CD4-positive, alpha-beta memory T cell (primary cell): ENCODE measurements around the gene IFITM10. TPM values are rescaled to one million over a fixed set of nuclear protein-coding genes. Genes with fewer than 3 reads are reported as not detected.

ENCODE experiments used
- CTCF ChIA-PET: fragments of 350-600 bp; sonication (Branson Sonifier 250); formaldehyde crosslinking; loops from one replicate; lab custom pipeline; 2021; ENCODE audit warnings: inconsistent platforms; ENCODE audit not compliant: partially characterized antibody; lab: Charles Lee
- POLR2A ChIA-PET: fragments of 350-600 bp; sonication (Branson Sonifier 250); formaldehyde crosslinking; loops from one replicate; lab custom pipeline; 2021; ENCODE audit not compliant: partially characterized antibody; lab: Charles Lee
- DNase-seq, 5 donors: peaks; one replicate each; pipeline versions ENCODE4 v3.0.0 to v3.0.0-alpha.2; 2020 to 2022; ENCODE audit warnings: mixed read lengths in 1 of 5
- H3K27ac ChIP-seq: one replicate; pipeline ENCODE4 v1.7.0; 2013; ENCODE audit warnings: low read depth, low read length
- H3K27me3 ChIP-seq: 2 replicates; pipeline ENCODE4 v1.7.0; 2013; ENCODE audit warnings: mild to moderate bottlenecking, low read length, moderate library complexity; ENCODE audit not compliant: insufficient read depth
- H3K36me3 ChIP-seq: 2 replicates; pipeline ENCODE4 v1.7.0; 2013; ENCODE audit warnings: mild to moderate bottlenecking, low read length, moderate library complexity; ENCODE audit not compliant: insufficient read depth
- H3K4me1 ChIP-seq: 2 replicates; pipeline ENCODE4 v1.7.0; 2013; ENCODE audit warnings: mild to moderate bottlenecking, low read length, moderate library complexity; ENCODE audit not compliant: insufficient read depth
- H3K4me3 ChIP-seq, 2 donors: one replicate each; pipeline ENCODE4 v1.7.0; 2013; ENCODE audit warnings: low read length in 2 of 2, mild to moderate bottlenecking in 1 of 2
- H3K9me3 ChIP-seq, 2 donors: one replicate each; pipeline ENCODE4 v1.7.0; 2013; ENCODE audit warnings: low read length in 2 of 2, control low read depth in 1 of 2; ENCODE audit not compliant: control insufficient read depth in 1 of 2
- H3K27ac Mint-ChIP-seq, 7 donors: one replicate each; pipeline ENCODE4 v1.8.0; 2020 to 2021; ENCODE audit warnings: mixed read lengths in 7 of 7, mild to moderate bottlenecking in 6 of 7, inconsistent platforms in 3 of 7, moderate library complexity in 3 of 7
- H3K27me3 Mint-ChIP-seq, 2 donors: one replicate each; pipeline ENCODE4 v1.8.0; 2020 to 2021; ENCODE audit warnings: mixed read lengths in 2 of 2
- H3K36me3 Mint-ChIP-seq, 2 donors: one replicate each; pipeline ENCODE4 v1.8.0; 2020 to 2021; ENCODE audit warnings: mixed read lengths in 2 of 2, inconsistent platforms in 1 of 2, mild to moderate bottlenecking in 1 of 2
- H3K4me1 Mint-ChIP-seq, 4 donors: one replicate each; pipeline ENCODE4 v1.8.0; 2020 to 2021; ENCODE audit warnings: mixed read lengths in 4 of 4, mild to moderate bottlenecking in 1 of 4
- H3K4me3 Mint-ChIP-seq, 8 donors: one replicate each; pipeline ENCODE4 v1.8.0; 2020 to 2021; ENCODE audit warnings: mixed read lengths in 8 of 8, mild to moderate bottlenecking in 7 of 8, moderate library complexity in 6 of 8, inconsistent platforms in 3 of 8
- H3K9me3 Mint-ChIP-seq, 8 donors: one replicate each; pipeline ENCODE4 v1.8.0; 2020 to 2021; ENCODE audit warnings: mixed read lengths in 8 of 8, mild to moderate bottlenecking in 5 of 8, inconsistent platforms in 3 of 8, moderate library complexity in 1 of 8
- intact Hi-C: fragments of 100-400 bp; cut with micrococcal nuclease; formaldehyde crosslinking; loops from one replicate; pipeline ENCODE4 v1.15.1; 2023
- polyA plus RNA-seq, 2 donors: library from polyadenylated mRNA; unstranded; fragments of 300-500 nt; fragmentation: Illumina TruSeq; gene quantifications; one replicate each; pipeline ENCODE4 v1.2.3, GENCODE V29; 2021
- total RNA-seq, 2 experiments: library from RNA; stranded (reverse); gene quantifications; one replicate each; pipeline ENCODE4 v1.2.3, GENCODE V29; 2021

Gene IFITM10
- total and polyA plus RNA-seq, 4 experiments from 2014 or later, result 1.6 to 1.8 TPM; not detected in 2

DNA sequence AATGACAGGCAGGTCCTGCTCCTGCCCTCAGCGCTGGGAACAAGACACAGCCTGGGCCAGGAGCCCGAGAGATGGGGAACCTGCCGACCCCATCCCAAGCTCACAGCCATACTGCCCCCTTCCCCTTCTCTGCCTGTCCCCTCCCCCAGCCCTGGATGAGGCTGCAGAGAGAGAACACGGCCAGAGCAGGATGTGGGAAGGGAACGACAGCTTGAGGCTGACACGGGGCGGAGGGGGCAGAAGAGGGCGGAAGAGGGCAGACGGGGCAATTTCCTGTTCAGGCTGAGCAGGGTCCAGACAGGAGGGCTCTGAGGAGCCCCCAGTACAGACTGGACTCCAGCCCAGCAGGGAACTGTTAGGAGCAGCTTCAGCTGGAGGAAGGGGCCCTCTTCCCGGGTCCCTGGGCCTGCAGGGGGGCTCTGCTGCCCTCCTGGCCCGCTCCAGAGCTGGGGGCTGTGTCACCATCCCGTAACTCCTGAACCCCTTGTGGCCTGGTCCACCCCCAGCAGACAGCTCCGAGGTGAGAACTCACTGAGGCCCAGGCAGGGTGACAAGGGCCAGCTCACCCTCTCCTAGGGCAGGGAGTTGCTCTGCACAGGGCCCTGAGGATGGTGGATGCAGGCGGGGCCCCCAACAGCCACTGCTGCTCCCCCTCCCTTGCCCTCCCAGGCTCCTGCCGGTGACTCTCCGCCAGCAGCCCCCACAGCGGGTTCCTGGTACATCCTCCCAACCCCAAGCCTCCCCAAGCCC lies 7.6 kb upstream of the IFITM10 start:
- intact Hi-C loops, result no loop called here
- Mint-ChIP-seq H3K27me3 (no peaks in the 10 kb centered on the region), H3K4me1 (peaks cover 20 to 79% (median 54%) of the 10 kb centered on the region in 4 donors), H3K4me3 (peak overlapping the region; percentile 66 to 82 (median 76)), H3K9me3 (no peaks in the 10 kb centered on the region), H3K36me3 (peaks cover 8 to 27% of the 10 kb centered on the region in 2 donors), H3K27ac (peak overlapping the region; percentile 61 to 93 (median 83))
- POLR2A ChIA-PET, result interaction anchor here (0.7 to 1.3 kb wide), 9 partner anchors 11 to 131 kb away, joined by 3 to 8 read pairs (median 4); partner anchors contain the start of gene LSP1
- CTCF ChIA-PET, result interaction anchor here (1.8 to 3.3 kb wide), 3 partner anchors 14 to 74 kb away, joined by 8 to 12 read pairs (median 10); no protein-coding TSS in a partner anchor
- Histone ChIP-seq H3K4me3 (peak overlapping the region in 1 of 2 donors; percentile 38), H3K36me3 (peaks cover 8% of the 10 kb centered on the region), H3K27me3 (no peaks in the 10 kb centered on the region), H3K4me1 (peaks cover 82% of the 10 kb centered on the region), H3K9me3 (no peaks in the 10 kb centered on the region), H3K27ac (peak overlapping the region; percentile 44)
- peak in 4 of 5 donors; percentile 39 to 44 (median 42) for DNase-seq

DNA sequence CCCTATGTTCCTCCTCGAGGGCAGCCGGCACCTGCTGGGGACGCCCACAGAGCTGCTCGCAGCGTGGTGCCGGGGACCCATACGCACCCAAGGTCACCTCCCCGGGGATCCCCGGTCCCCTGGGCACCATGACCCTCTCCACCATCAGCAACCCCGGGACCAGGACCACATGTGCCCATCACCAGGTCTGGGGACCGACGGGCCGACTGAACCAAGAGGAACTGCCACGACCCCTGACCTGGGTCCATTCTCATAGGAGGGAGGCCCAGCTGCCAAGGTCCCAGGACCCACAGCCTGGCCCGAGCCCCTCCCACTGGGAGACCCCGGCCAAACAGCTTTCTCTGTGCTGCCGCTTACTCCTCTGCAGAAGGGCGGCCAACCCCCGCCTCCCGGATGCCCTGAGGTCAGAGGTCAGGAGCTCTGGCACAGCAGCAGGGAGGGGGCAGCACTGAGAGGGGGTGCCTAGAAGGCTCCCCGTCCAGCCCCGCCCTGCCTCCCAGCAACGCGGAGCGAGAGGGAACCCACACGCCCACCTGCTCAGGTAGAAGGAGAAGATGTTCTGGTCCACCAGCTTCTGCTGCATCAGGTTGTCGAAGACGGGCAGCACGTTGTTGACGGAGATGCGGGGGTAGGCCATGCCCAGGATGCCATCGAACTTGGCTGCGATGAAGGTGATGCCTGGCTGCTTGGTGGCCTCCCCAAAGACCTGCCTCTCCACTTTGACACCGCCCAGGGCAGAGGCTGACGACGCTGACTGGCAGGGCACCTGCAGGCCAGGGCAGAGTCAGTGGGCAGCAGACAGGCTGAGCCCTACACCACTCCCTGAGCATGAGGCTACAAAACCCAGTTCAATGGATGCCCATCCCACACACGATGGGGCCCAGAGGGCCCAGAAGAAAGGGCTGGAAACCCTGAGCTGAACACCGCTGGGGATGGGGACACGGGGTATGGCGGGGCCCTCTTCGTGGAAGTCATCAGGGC lies 6.7 kb upstream of the IFITM10 start:
- no peak for DNase-seq
- peaks cover 72% of the 10 kb centered on the region for H3K4me1 ChIP-seq
- H3K36me3 ChIP-seq, result peaks cover 10% of the 10 kb centered on the region
- no peaks in the 10 kb centered on the region for H3K9me3 ChIP-seq
- intact Hi-C loops, result no loop called here
- no peaks in the 10 kb centered on the region for H3K27me3 Mint-ChIP-seq
- H3K4me3 Mint-ChIP-seq, result peak overlapping the region in 6 of 8 donors; percentile 73 to 82 (median 76)
- peak overlapping the region in 5 of 7 donors; percentile 22 to 93 (median 80) for H3K27ac Mint-ChIP-seq
- H3K36me3 Mint-ChIP-seq, result peaks cover 10 to 23% of the 10 kb centered on the region in 2 donors
- no peaks in the 10 kb centered on the region for H3K27me3 ChIP-seq
- H3K4me3 ChIP-seq, result peak overlapping the region in 1 of 2 donors; percentile 38
- H3K4me1 Mint-ChIP-seq, result peaks cover 17 to 73% (median 47%) of the 10 kb centered on the region in 4 donors
- ChIA-PET CTCF (interaction anchor here (1.8 to 3.3 kb wide), 4 partner anchors 8 to 75 kb away, joined by 6 to 12 read pairs (median 9); no protein-coding TSS in a partner anchor), POLR2A (interaction anchor here (0.7 to 1.3 kb wide), 9 partner anchors 12 to 132 kb away, joined by 3 to 8 read pairs (median 3); partner anchors contain the start of gene LSP1)
- peak overlapping the region; percentile 44 for H3K27ac ChIP-seq
- no peaks in the 10 kb centered on the region for H3K9me3 Mint-ChIP-seq

DNA sequence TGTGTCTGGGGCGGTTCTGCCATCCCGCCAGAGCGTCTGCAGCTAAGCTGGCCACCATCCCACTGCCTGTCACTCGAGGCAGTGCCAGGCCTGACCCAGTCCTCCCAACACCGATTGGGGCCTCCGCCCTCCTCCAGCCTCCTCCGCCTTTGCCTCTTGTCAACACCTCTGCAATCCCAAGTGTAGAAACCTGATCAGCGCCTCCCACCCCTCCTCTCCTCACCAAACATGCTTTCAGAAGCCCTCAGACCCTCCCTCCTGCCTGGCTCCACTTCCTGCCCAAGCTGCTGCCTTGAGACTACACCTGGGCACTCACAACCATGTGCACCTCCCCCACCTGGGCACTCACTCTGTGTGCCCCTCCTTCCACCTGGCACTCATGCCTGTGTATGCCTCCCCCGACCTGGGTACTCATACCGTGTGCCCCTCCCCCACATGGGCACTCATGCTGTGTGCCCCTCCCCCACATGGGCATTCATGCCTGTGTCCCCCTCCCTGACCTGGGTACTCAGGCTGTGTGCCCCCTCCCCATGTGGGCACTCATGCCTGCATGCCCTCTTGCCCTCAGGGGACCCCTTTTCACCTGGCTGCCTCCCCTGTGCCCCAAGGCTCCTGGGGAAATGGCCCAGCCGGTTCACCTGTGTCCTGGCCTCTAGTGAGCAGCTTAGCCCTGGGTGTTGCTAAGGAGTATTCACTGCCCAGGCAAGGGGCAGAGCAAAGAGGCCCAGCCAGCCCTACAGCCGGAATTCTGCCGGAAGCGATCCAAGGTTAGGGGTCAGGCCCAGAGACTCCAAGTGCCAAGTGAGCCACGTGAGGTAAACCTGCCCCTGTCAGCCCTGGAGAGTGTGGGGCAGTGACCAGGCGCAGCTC lies 5.5 kb upstream of the IFITM10 start:
- no peaks in the 10 kb centered on the region for H3K9me3 Mint-ChIP-seq
- Histone ChIP-seq H3K9me3 (no peaks in the 10 kb centered on the region), H3K27ac (no peak overlapping the region), H3K27me3 (no peaks in the 10 kb centered on the region), H3K4me1 (peaks cover 61% of the 10 kb centered on the region), H3K36me3 (peaks cover 10% of the 10 kb centered on the region), H3K4me3 (no peak overlapping the region)
- H3K27ac Mint-ChIP-seq, result peak overlapping the region in 4 of 7 donors; percentile 27 to 57 (median 42)
- DNase-seq, result no peak
- no peaks in the 10 kb centered on the region for H3K27me3 Mint-ChIP-seq
- POLR2A ChIA-PET, result no interaction called here
- peak overlapping the region; percentile 7 to 67 (median 56) for H3K4me3 Mint-ChIP-seq
- intact Hi-C loops, result no loop called here
- peaks cover 10 to 24% of the 10 kb centered on the region in 2 donors for H3K36me3 Mint-ChIP-seq
- H3K4me1 Mint-ChIP-seq, result peaks cover 12 to 63% (median 42%) of the 10 kb centered on the region in 4 donors
- CTCF ChIA-PET, result interaction anchor here (1.9 kb wide), 1 partner anchor 9 kb away, joined by 6 read pairs; no protein-coding TSS in a partner anchor

DNA sequence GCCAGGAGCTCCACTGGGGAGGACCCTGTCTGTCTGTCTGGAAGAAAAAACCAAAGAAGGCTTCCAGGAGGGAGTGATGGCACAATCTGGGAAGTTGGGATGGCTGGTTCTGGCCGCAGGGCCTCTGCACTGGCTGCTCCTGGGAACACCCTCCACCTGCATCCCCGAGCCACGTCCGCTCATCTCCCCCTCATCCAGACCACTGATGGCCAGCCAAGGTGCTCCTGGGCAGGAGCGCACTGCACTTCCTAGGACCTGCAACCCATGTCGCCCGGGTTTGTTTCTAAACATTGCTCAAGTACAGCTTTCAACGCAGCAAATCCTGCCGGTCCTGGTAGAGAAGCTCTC lies 4.9 kb upstream of the IFITM10 start:
- intact Hi-C loops, result no loop called here
- Mint-ChIP-seq H3K4me3 (peak overlapping the region in 6 of 8 donors; percentile 15 to 67 (median 51)), H3K9me3 (peaks cover 0 to 1% (median 0%) of the 10 kb centered on the region in 8 donors), H3K36me3 (peaks cover 10 to 24% of the 10 kb centered on the region in 2 donors), H3K4me1 (peaks cover 15 to 61% (median 43%) of the 10 kb centered on the region in 4 donors), H3K27ac (peak overlapping the region in 2 of 7 donors; percentile 53 to 57), H3K27me3 (peaks cover 2 to 3% of the 10 kb centered on the region in 2 donors)
- Histone ChIP-seq H3K36me3 (peaks cover 10% of the 10 kb centered on the region), H3K27me3 (no peaks in the 10 kb centered on the region), H3K9me3 (no peaks in the 10 kb centered on the region), H3K4me3 (no peak overlapping the region), H3K4me1 (peaks cover 54% of the 10 kb centered on the region), H3K27ac (no peak overlapping the region)
- DNase-seq, result no peak
- ChIA-PET CTCF (no interaction called here), POLR2A (no interaction called here)

DNA sequence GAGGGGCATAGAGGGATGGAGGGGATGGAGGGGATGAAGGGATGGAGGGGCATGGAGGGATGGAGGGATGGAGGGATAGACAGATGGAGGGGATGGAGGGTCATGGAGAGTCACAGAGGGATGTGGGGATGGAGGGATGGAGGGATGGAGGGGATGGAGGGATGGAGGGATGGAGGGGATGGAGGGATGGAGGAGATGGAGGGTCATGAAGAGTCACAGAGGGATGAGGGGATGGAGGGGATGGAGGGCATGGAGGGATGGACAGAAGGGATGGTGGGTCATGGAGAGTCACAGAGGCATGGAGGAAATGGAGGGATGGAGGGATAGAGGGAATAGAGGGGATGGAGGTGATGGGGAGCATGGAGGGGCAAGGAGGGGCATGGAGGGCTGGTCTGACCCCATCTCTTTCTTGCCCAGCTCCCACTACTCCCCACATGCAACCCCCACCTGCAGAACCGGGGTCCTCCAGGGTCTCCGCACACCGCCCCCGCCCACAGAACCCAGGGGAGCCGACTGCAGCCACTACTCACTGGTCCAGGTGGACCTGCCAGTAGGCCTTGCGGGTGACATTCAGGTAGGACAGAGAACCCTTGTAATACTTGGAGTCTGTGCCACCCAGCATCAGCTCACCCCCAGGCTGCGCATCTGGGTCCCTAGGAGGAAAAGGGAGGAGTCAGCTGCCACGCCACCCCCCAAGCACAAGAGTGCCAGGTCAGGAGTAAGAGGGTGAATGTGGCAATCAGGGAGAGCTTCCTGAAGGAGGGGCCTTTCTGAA lies 4.2 kb upstream of the IFITM10 start:
- H3K9me3 Mint-ChIP-seq, result peaks cover 0 to 2% (median 0%) of the 10 kb centered on the region in 8 donors
- Histone ChIP-seq H3K27me3 (no peaks in the 10 kb centered on the region), H3K9me3 (no peaks in the 10 kb centered on the region), H3K4me1 (peaks cover 51% of the 10 kb centered on the region), H3K36me3 (peaks cover 10% of the 10 kb centered on the region), H3K27ac (no peak overlapping the region), H3K4me3 (no peak overlapping the region)
- intact Hi-C loops, result no loop called here
- H3K27me3 Mint-ChIP-seq, result peaks cover 9 to 10% of the 10 kb centered on the region in 2 donors
- ChIA-PET POLR2A (no interaction called here), CTCF (no interaction called here)
- peaks cover 21 to 61% (median 46%) of the 10 kb centered on the region in 4 donors for H3K4me1 Mint-ChIP-seq
- H3K36me3 Mint-ChIP-seq, result peaks cover 10 to 26% of the 10 kb centered on the region in 2 donors
- no peak for DNase-seq
- no peak overlapping the region for H3K4me3 Mint-ChIP-seq
- peak overlapping the region in 1 of 7 donors; percentile 82 for H3K27ac Mint-ChIP-seq

DNA sequence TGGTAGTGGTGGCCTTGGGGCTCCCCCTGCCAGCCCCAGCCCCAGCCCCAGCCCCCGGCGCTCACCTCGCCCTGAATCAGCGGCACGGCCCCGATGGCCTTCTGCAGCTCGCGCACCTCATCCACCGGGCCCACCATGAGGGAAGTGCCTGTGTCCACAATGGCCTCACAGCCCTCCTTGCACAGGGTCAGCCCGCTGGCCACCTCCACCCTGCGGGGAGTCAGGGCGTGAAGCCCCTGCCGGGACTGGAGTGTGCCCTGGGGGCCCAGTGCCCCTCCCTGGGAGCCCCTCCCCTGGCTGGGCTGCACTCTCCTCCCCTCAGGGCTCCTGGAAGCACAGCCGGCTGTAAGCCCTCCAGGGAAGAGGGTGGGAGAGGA lies 3.5 kb upstream of the IFITM10 start:
- CTCF ChIA-PET, result no interaction called here
- Mint-ChIP-seq H3K9me3 (peaks cover 0 to 2% (median 0%) of the 10 kb centered on the region in 8 donors), H3K27ac (no peak overlapping the region), H3K4me1 (peaks cover 23 to 58% (median 42%) of the 10 kb centered on the region in 4 donors), H3K4me3 (no peak overlapping the region), H3K27me3 (peaks cover 11 to 12% of the 10 kb centered on the region in 2 donors), H3K36me3 (peaks cover 10 to 25% of the 10 kb centered on the region in 2 donors)
- intact Hi-C loops, result no loop called here
- Histone ChIP-seq H3K27ac (no peak overlapping the region), H3K4me3 (no peak overlapping the region), H3K9me3 (no peaks in the 10 kb centered on the region), H3K27me3 (no peaks in the 10 kb centered on the region), H3K4me1 (peaks cover 50% of the 10 kb centered on the region), H3K36me3 (peaks cover 10% of the 10 kb centered on the region)
- no peak for DNase-seq
- POLR2A ChIA-PET, result no interaction called here
